Fibroblast of peridontal ligament (primary cell): ENCODE data around the gene ADAMTS12.

Experiments
- DNase-seq: peaks from one replicate; pipeline ENCODE4 v3.0.0-alpha.2; 2010; ENCODE audit errors: extremely low read depth

Gene ADAMTS12

DNA sequence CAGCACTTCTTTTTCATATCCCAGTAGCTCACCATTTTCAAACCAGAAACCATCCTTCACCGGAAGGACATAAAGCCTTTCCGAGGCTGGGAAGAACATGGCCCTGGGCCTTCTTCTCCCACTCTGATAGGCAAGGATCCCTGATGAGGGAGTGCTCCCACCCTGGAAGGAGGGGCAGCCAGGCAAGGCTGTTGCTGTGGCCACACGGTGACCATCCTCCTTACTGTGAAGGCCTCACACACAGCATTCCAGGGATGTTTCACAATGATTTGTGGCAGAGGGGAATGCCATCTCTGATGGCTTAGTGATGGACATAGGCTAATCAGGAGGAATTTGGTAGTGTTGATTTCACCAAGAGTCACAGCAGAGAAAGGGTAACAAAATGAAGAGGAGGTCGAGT, 130.7 kb downstream of the ADAMTS12 start:
- DNase-seq: peak; percentile 70

DNA sequence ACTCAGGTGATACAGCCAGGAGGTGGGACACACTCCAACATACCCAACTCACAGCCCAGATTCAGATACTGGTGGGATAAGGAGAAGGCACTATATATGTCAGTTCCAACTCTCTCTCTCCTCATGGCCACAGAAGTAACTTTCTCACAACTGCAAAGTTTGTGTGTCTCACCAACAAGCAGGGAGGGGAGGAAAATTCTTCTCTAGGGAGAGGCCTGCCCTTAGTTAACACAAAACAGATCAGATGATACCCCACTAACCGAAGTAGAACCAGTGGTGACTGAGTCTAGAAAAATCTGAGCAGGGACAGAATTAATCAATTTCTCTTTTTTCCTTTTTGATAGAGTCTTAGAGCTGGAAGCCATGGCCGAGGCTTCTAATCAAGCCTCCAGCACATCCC, 133.1 kb downstream of the ADAMTS12 start:
- DNase-seq: no peak

DNA sequence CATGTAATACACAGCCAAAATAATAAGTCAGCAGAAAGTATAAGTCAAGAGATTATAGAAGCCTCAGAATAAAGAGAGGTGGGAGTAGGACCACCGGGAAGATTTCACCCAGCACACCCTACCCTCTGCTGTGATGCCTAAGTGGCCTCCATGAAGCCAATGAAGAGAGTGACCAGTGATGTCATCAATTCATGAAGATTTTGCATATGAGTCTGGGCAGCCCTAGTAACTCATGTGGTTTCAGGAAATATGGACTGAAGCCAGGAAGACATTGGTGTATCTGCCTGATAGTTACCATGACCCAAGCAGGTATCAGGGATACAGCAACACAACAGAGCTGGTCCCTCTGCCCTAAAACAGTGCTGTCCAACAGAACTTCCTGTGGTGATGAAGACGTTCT, 135.3 kb downstream of the ADAMTS12 start:
- DNase-seq: no peak

DNA sequence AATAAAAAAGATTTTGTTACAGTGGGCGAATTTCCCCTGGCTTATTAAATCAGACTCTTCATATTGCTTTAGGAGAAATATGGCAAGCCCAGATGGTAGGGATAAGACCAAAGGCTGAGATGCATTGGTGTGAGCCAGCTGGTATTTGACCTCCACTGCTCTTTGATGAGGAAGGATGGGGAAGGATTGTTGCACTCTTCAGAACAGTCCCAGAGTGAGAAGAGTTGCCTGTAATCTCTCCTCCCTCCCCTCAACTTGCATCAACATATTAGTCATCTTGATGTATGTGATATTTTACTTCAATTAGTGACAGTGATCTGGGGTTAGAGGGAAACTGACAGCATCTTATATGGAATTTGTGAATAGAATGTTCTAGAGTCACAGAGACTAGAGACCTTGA, 136.6 kb downstream of the ADAMTS12 start:
- peak; percentile 56 for DNase-seq

DNA sequence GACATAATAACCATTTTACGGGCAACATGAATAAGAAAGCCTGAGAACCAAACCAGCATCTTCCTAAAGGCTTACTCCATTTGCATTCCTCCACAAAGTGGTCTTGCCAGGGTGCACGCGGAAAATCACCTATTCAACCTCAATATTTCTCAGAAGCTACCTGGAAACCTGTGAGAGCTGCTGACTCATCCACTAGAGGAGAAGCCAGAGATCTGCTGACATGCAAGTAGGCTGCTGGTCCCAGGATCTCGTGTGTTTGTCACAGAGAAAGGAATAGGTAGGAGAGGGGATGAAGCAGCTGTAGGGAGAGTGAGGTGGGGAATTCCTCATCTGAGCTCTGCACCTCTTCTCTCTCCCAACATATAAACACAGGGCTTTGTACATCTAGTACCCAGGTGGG, 138.1 kb downstream of the ADAMTS12 start:
- DNase-seq: no peak

DNA sequence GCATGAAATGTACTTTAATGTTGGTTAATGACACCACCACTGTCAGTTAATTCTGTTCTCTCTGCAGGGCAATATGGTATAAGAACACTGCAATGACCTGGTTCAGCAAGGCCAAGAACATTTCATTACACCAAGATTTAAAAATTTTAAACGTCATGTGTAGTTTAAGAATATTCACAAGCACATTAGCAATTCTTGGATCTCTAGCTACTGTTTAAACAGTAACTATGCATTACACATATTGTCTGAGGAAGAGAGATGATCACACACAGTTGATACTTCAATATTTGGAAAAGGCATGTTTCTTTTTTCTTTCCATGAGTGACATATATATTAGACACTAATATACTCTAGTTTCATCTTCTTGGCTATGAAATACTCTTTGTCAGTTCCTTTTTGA, 143.0 kb downstream of the ADAMTS12 start:
- DNase-seq: no peak

DNA sequence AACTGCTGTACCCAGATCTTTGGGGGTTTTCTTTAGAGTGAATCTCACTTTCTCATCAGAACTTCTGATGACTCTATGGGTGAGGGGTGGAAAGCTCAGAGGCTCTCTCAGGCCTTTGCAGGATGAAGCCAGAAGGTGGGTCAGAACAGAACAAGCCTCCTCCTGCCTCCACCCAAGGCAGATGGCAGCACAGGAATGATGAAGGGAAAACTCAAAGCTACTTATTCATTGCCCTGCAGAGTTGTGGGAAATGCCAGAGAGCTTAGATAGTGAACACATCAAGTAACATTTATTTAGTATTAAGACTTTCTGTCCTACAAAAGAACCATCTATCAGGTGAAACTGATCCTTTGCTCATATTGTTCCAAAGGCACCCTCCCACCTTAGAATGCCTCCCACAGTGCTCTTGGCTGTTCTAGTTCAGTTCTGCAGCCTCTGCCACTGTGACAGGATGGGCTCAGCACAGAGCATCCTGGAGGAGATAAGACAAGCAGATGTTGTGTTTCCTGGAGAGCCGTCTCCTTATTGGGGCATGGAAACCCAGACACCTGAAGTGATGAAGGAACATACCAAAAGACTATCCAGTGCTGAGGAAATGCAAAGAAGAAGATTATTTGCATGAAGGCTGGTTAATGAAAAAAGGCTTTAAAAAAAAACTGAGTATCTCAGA, 146.6 kb downstream of the ADAMTS12 start:
- DNase-seq: no peak

DNA sequence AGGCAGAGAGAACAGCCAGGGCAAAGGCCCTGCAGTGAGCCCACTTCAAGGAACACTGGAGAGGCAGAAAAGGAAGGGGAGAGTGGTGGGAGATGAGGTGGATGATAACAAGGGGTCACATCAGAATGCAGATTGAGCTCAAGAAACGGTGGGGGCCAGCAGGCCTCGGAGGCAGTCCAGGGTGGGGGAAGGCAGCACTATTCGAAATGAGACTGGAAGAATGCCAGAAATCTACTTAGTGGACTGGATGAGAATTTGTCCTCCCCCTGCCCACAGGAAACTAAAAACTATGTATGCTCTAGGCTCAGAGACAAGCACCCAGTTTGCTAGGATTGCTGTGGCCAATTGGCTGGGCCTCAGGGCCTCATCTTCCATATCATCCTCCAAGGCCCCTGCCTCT, 148.7 kb downstream of the ADAMTS12 start:
- DNase-seq: no peak

DNA sequence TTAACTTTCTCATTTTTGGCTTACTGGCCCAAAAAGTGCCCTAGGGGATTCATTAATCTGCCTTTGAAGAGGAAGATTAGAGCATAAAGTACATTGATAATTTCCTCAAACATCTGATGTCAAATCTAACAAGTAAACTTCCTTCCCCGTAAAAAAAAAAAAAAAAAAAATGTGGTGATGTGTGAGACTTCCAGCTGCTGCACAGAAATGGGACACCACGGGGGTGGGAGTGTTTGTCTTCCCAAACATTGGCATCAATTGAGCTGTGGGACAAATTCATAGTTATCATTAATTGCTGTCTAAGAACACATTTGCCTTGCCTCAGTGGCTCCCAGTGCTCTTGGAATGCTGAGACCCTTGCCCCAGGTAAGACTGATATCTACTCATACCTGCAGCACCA, 149.6 kb downstream of the ADAMTS12 start:
- no peak for DNase-seq

DNA sequence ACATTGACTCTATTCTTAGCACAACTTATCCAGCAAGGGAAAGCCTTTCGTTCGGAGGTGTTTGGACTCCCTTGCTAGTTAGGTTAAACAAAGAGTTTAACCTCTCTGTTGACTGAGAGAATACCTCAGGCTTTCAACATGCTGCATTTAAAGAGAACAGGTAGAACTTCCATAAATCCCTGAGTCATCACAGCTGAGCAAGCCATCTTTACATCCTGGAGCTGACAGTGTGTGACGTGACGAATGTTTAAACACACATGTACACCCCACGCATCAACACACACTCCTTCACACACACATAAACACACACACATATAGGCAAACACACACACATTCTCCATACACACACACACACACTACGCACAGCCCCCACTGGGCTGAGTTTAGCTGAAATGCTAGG, 152.8 kb downstream of the ADAMTS12 start:
- no peak for DNase-seq

DNA sequence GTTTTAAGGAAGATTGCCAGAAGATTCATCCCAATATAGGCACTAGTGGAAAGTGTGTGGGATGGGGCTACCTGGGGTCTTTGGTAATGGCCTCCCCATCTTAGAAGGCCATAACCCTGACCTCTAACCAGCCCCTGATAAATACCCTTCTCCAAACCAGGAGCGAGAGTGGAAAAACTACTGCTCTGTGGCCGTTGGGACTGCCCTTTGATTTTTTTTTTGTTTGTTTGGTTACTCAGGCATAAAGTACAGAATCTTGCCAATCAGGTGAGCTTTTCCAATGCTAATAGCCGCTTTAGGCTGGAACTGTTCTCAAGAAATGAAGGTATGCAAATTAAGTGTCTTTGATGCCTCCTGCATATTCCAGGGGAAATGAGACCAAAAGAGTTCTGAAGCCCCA, 153.7 kb downstream of the ADAMTS12 start:
- no peak for DNase-seq

DNA sequence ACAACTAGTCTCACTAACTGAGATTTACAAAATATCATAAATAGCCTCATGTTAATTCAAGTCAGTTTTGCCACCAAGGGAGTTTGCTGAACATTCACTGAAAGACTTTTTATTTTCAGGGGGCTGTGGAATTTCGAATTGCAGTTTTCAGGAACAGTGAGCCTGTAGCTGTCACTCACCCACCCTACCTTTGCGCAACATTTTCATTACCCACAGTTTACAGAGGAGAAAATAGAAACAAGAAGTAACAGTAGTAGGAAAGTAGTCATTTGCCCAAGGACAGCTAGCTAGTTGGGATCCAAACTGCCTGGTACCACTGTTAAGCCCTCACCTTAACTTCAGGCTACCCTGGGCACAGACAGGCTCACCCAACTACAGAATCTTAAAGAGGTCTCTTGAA, 154.1 kb downstream of the ADAMTS12 start:
- DNase-seq: no peak

DNA sequence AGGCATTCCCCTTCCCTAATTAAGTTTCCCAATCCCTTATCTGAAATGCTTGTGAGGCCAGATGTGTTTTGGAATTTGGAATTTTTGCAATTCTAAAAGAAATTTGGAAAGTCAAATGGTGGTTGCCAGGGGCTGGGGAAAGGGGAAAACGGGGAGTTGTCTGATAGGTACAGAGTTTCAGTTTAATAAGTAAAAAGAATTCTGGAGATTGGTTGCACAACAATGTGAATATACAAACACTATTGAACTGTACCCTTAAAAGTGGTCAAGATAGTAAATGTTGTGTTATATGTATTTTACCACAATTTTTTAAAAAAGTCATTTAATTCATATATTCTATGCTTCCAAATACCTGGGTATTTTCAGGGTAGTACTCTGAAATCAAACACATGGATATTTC, 154.5 kb downstream of the ADAMTS12 start:
- no peak for DNase-seq

DNA sequence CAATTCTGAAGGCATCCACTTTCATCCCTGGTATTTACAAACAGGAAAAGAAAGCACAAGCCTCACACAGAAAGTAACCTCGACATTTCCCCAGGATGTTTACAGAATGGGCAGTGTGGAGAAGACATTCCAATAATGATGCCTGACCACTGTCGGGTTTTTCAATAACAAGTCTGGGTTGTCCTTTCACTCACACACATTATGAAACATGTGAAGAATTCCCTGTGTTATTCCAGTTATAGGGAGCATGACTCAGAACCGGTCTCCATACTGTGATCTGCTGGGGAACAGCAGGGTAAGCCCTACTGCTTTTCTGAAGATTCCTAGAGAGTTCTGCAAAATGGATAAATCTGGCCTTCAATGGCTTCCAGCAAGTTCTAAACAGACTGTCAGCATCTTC, 155.3 kb downstream of the ADAMTS12 start:
- DNase-seq: peak; percentile 92

DNA sequence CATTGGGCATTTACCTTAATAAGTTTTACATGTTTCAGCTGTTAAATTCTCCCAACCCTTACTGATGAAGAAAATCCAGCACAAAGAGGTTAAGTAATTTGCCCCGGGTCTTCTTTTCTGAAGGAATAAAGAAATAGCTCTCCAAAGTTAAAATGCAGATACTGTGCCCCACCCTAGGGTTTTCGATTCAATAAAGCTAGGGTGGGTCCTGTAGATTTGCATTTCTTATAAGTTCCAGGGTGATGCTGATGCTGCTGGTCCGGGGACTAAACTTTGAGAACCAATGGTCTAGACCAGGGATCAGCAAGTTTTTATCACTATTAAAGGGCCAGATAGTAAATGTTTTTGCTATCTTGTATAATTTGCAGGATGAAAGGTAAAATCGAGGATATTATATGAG, 156.7 kb downstream of the ADAMTS12 start:
- DNase-seq: no peak

DNA sequence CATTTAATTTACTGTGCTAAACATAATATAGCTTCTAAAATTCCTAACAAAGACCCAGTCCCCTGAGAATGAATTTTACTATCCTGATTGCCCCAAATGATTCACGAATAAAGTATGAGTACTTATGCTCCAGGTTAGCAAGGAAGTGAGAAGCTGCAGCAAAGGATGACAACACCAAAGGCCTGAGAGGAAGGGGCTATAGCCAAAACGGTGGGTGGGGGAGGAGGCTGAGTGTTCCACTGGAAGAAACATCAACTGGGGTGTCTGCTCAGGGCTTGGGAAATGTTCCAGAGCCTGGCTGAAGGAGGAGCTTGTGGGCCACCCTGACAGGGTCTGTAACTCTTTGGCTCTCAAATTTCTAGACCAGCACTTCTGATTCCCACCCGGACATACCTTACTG, 157.3 kb downstream of the ADAMTS12 start:
- peak; percentile 21 for DNase-seq

DNA sequence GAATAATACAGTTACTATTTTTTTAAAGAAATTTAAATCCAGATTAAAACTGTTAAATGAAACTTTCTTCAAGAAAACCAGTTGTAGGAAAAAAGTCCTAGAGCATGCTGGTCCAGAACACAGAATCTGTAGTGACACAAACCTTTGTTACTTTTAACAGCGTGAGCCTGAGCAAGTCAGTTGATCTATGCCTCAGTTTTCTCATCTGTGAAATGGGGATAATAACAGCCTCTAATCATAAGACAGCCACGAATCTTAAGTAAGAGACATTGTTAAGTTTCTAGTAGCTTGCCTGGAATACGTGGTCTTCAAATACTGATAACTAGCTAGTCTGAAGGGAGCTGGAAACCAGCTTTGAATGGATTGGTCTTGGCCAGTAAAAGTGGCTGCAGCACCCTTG, 158.6 kb downstream of the ADAMTS12 start:
- no peak for DNase-seq

DNA sequence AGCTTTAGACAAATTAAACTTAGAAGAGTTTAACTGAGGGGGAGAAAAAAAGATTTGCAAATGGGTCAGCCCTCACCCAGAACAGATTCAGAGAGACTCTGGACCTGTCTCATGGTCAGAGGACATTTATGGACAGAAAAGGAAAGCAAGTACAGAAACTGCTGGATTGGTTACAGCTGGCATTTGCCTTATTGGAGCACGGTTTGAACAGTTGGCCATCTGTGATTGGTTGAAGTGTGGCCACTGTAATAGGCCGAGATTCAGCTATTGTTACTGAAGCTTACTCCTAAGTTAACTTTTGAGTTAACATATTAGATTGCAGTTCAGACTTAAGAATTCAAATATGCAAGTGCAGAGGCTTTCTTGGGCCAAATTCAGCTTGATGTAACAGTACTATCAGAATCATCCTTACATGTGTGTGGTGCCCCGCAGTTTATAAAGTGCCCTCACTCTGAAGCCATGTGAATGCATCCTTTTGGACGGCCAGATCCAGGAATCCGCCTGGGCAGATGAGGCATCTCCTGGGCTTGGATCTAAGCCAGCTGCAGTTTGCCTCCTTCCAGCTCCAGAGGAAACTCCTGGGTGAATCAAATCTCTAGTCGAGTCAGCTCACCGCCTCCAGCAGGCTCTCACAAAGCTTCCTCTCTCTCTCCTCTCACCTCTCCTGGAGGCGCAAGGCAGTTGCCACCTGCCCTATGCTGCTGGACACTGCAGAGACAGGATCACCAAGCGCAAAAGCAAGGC, 165.2 kb downstream of the ADAMTS12 start:
- DNase-seq: peak; percentile 76

DNA sequence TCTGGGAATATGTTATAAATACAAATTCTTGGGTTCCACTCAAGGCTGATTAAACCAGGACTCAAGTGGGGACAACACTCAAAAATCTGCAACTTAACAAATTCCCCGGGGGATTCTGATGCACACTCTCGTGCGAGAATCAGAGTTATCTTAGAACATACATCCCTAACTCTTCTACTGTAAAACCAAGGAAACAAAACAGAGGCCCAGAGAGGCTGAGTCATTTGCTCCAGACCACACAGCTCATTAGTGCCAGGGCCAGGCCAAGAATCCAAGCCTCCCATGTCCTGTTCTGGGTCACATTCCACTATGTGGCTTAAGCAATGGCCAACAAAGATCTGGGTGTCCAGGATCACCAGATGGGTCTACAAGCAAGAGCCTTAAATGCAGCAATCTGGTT, 166.0 kb downstream of the ADAMTS12 start:
- peak; percentile 73 for DNase-seq

DNA sequence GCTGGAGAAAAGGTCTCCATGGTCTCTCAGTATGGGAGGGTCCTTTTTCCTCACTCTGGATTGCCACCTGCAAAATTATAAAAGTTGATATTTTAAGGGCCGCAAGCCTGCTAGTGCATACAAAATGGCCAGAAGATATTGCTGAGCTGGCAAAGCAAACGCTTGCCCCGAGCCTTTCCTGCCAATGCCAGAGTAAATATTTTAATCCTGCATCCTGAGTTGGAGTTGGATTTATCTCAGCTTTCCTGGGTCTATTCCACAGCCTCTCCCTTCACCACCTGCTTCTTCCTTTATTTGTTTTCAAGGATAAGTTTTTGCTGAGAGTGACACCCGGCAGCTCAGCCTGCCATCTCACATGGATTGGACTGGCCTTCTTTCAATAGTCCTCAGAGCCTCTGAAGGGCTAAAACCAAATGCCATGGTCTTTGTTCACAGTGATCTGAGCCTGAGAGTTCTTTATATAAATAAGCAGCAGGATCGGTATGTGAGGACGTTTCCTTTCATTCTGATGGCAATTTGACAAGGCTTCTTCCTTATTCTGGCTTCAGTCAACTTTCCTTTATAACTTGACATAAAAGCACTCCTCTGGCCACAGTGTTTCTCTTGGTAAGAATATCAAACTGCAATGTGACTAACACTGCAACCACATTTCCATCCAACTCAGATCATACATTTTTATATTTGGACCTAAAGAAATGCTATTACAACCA, 170.1 kb downstream of the ADAMTS12 start:
- DNase-seq: peak; percentile 72

DNA sequence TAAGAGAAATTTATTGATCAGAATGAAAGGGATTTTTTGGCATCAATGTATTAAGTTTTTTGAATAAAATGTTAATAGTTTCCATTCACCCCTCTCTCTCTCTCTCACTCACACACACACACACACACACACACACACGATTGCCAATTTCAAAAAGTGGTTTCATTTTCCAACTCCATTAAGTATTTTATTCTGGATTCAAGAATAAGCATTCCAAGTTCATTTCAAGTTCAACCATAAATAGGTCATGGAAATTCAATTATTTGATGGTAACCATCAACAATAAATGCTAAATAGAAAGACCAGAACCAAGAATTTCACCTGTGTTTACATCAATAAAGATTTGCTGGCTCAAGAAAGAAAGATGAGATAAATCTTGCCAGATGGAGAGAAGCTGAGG, 171.6 kb downstream of the ADAMTS12 start:
- DNase-seq: peak; percentile 14

DNA sequence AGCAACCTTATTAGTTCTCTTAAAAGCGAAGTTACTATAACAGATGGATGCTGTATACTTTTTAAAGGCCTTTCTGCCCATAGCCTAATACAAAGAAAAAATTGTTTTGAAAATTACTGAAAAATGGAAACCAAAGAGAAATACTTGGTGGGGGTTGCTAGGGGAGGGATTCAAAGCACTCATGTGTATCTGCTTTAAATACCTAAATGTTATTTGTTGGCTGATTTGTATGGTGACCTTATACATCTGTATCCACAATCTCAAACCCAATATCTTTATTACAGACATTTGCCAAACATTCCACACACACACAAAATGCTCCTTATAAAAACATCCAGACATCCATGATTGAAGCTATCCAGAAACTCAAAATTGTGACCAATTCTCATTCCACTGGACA, 172.0 kb downstream of the ADAMTS12 start:
- no peak for DNase-seq

DNA sequence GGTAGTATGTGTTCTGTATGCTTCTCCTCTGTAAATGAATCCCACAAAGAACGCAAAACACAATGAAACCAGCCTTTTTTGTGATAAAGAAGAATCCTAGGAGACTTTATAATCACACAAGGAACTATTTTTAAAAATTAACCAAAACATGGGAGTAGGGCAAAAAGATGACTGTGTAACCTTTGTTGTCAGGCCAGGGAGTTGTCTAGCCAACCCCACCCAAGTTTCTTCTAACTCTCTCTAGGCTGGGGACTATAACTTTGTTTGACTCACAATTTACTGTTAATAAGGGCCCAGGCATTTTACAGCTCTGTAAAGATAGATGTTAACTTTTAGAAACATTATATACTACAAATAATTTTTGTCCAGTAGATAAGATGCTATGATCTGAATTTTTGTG, 176.1 kb downstream of the ADAMTS12 start:
- no peak for DNase-seq
